Activated CD4-positive, alpha-beta memory T cell treated with anti-CD3 and anti-CD28 coated beads for 36 hours (primary cell): ENCODE measurements around the gene AS3MT. TPM values are rescaled to one million over a fixed set of nuclear protein-coding genes. Genes with fewer than 3 reads are reported as not detected.
A peak's percentile ranks its signal among the peaks of the same experiment; 100 is the strongest.
"Not testable (repeated sequence)": the region's sequence is repeated elsewhere in the genome, so short reads cannot be mapped to it uniquely, and the experiment has no call there.

Experiments
- CTCF ChIA-PET: fragments of 350-600 bp; sonication (Branson Sonifier 250); formaldehyde crosslinking; loops from one replicate; lab custom pipeline; 2021; ENCODE audit warnings: antibody characterized with exemption, inconsistent platforms; lab: Charles Lee
- POLR2A ChIA-PET: fragments of 350-600 bp; sonication (Branson Sonifier 250); formaldehyde crosslinking; loops from one replicate; lab custom pipeline; 2021; ENCODE audit warnings: antibody characterized with exemption; lab: Charles Lee
- DNase-seq: peaks from one replicate; pipeline ENCODE4 v3.0.0-alpha.2; 2020
- H3K27ac Mint-ChIP-seq: one replicate; pipeline ENCODE4 v1.8.0; 2021; ENCODE audit warnings: mixed read lengths
- H3K27me3 Mint-ChIP-seq: one replicate; pipeline ENCODE4 v1.8.0; 2021; ENCODE audit warnings: mixed read lengths
- H3K36me3 Mint-ChIP-seq: one replicate; pipeline ENCODE4 v1.8.0; 2021; ENCODE audit warnings: mixed read lengths
- H3K4me1 Mint-ChIP-seq: one replicate; pipeline ENCODE4 v1.8.0; 2021; ENCODE audit warnings: low read depth, mixed read lengths
- H3K4me3 Mint-ChIP-seq: one replicate; pipeline ENCODE4 v1.8.0; 2021; ENCODE audit warnings: mild to moderate bottlenecking, mixed read lengths
- H3K9me3 Mint-ChIP-seq: one replicate; pipeline ENCODE4 v1.8.0; 2021; ENCODE audit warnings: mixed read lengths
- intact Hi-C: fragments of 100-400 bp; cut with micrococcal nuclease; formaldehyde crosslinking; loops from one replicate; pipeline ENCODE4 v1.15.1; 2023
- total RNA-seq, 2 experiments: library from RNA; stranded (reverse); gene quantifications; one replicate each; pipeline ENCODE4 v1.2.3, GENCODE V29; 2021

AS3MT gene
- total RNA-seq, 2 experiments from 2014 or later, result 0.59 to 0.85 TPM

- Mint-ChIP-seq H3K9me3 (peaks cover 12% of the 10 kb centered on the region), H3K4me3 (no peak within 1 kb of the TSS), H3K4me1 (peaks cover 3% of the 10 kb centered on the region), H3K27ac (no peak within 1 kb of the TSS), H3K27me3 (peaks cover 3% of the 10 kb centered on the region), H3K36me3 (no peaks in the 10 kb centered on the region)
- DNase-seq, result no peak
- intact Hi-C loops, result no loop called here
- POLR2A ChIA-PET, result no interaction called here
- CTCF ChIA-PET, result interaction anchor here (1.1 to 9.1 kb wide), 5 partner anchors 65 to 497 kb away, joined by 5 to 59 read pairs (median 13); no protein-coding TSS in a partner anchor
Observed at GRCh38 chr10:102837230-102837721, 32.0 kb upstream of the AS3MT start, which contains the start of gene CYP17A1. CYP17A1 (minus strand) TSS chr10:102837413; CDS start chr10:102837361, 52 bp downstream.

GRCh38 chr10:102838276-102838927 lies 30.9 kb upstream of the AS3MT start:
- intact Hi-C loops, POLR2A ChIA-PET: not testable (repeated sequence)
- CTCF ChIA-PET, result interaction anchor here (3.8 kb wide), 1 partner anchor 406 kb away, joined by 26 read pairs; no protein-coding TSS in a partner anchor

GRCh38 chr10:102841827-102842345 lies 27.4 kb upstream of the AS3MT start:
- Mint-ChIP-seq H3K36me3 (no peaks in the 10 kb centered on the region), H3K27ac (no peak overlapping the region), H3K4me3 (no peak overlapping the region), H3K27me3 (no peaks in the 10 kb centered on the region), H3K9me3 (peaks cover 12% of the 10 kb centered on the region), H3K4me1 (no peaks in the 10 kb centered on the region)
- ChIA-PET POLR2A (no interaction called here), CTCF (no interaction called here)
- intact Hi-C loops, result no loop called here
- DNase-seq, result no peak

More at GRCh38 chr10:102838276-102838927, 30.9 kb upstream of the AS3MT start:
- peaks cover 12% of the 10 kb centered on the region for H3K9me3 Mint-ChIP-seq
- H3K4me3 Mint-ChIP-seq, H3K4me1 Mint-ChIP-seq, DNase-seq, H3K27me3 Mint-ChIP-seq, H3K36me3 Mint-ChIP-seq, H3K27ac Mint-ChIP-seq: not testable (repeated sequence)

GRCh38 chr10:102843139-102843538 lies 26.1 kb upstream of the AS3MT start:
- H3K9me3 Mint-ChIP-seq, H3K27me3 Mint-ChIP-seq, H3K27ac Mint-ChIP-seq, H3K36me3 Mint-ChIP-seq, POLR2A ChIA-PET, intact Hi-C loops, H3K4me3 Mint-ChIP-seq, DNase-seq, H3K4me1 Mint-ChIP-seq: not testable (repeated sequence)
- CTCF ChIA-PET, result interaction anchor here (1.0 kb wide), 1 partner anchor 9 kb away, joined by 3 read pairs; no protein-coding TSS in a partner anchor

GRCh38 chr10:102844190-102844776 lies 25.0 kb upstream of the AS3MT start:
- H3K36me3 Mint-ChIP-seq, H3K27ac Mint-ChIP-seq, H3K9me3 Mint-ChIP-seq, intact Hi-C loops, CTCF ChIA-PET, H3K4me1 Mint-ChIP-seq, POLR2A ChIA-PET, H3K4me3 Mint-ChIP-seq, H3K27me3 Mint-ChIP-seq, DNase-seq: not testable (repeated sequence)

- ChIA-PET CTCF (no interaction called here), POLR2A (no interaction called here)
- H3K9me3 Mint-ChIP-seq, result no peaks in the 10 kb centered on the region
- H3K4me3 Mint-ChIP-seq, result no peak overlapping the region
- no peak for DNase-seq
- H3K27me3 Mint-ChIP-seq, result no peaks in the 10 kb centered on the region
- H3K36me3 Mint-ChIP-seq, result no peaks in the 10 kb centered on the region
- H3K27ac Mint-ChIP-seq, result no peak overlapping the region
- intact Hi-C loops, result no loop called here
- no peaks in the 10 kb centered on the region for H3K4me1 Mint-ChIP-seq
Observed at GRCh38 chr10:102845352-102845902, 23.8 kb upstream of the AS3MT start.

- no peak overlapping the region for H3K27ac Mint-ChIP-seq
- H3K36me3 Mint-ChIP-seq, result no peaks in the 10 kb centered on the region
- ChIA-PET CTCF (interaction anchor here (1.0 to 1.3 kb wide), 2 partner anchors 15 to 394 kb away, joined by 3 to 4 read pairs; no protein-coding TSS in a partner anchor), POLR2A (interaction anchor here (1.1 kb wide), 1 partner anchor 68 kb away, joined by 5 read pairs; the partner anchor contains the start of gene CNNM2)
- intact Hi-C loops, result no loop called here
- H3K4me1 Mint-ChIP-seq, result peaks cover 5% of the 10 kb centered on the region
- H3K27me3 Mint-ChIP-seq, result no peaks in the 10 kb centered on the region
- DNase-seq, result no peak
- no peak overlapping the region for H3K4me3 Mint-ChIP-seq
- no peaks in the 10 kb centered on the region for H3K9me3 Mint-ChIP-seq
Observed at GRCh38 chr10:102850025-102850518, 19.2 kb upstream of the AS3MT start.

GRCh38 chr10:102853237-102853636 lies 16.0 kb upstream of the AS3MT start:
- H3K27me3 Mint-ChIP-seq, H3K36me3 Mint-ChIP-seq, H3K9me3 Mint-ChIP-seq, H3K4me3 Mint-ChIP-seq, DNase-seq, CTCF ChIA-PET, POLR2A ChIA-PET, intact Hi-C loops, H3K27ac Mint-ChIP-seq: not testable (repeated sequence)
- H3K4me1 Mint-ChIP-seq, result peaks cover 14% of the 10 kb centered on the region

GRCh38 chr10:102855731-102856436 lies 13.4 kb upstream of the AS3MT start:
- H3K36me3 Mint-ChIP-seq, H3K27me3 Mint-ChIP-seq, H3K9me3 Mint-ChIP-seq, intact Hi-C loops, POLR2A ChIA-PET, H3K27ac Mint-ChIP-seq, DNase-seq: not testable (repeated sequence)
- peak overlapping the region; percentile 41 for H3K4me3 Mint-ChIP-seq
- peaks cover 14% of the 10 kb centered on the region for H3K4me1 Mint-ChIP-seq
- CTCF ChIA-PET, result interaction anchor here (1.6 kb wide), 1 partner anchor 61 kb away, joined by 4 read pairs; no protein-coding TSS in a partner anchor

GRCh38 chr10:102856758-102857424 lies 12.4 kb upstream of the AS3MT start:
- no peak overlapping the region for H3K4me3 Mint-ChIP-seq
- H3K9me3 Mint-ChIP-seq, result no peaks in the 10 kb centered on the region
- H3K27ac Mint-ChIP-seq, result no peak overlapping the region
- ChIA-PET CTCF (interaction anchor here (1.6 kb wide), 1 partner anchor 60 kb away, joined by 4 read pairs; no protein-coding TSS in a partner anchor), POLR2A (no interaction called here)
- H3K27me3 Mint-ChIP-seq, result no peaks in the 10 kb centered on the region
- H3K4me1 Mint-ChIP-seq, result peaks cover 14% of the 10 kb centered on the region
- DNase-seq, result no peak
- intact Hi-C loops, result no loop called here
- peaks cover 4% of the 10 kb centered on the region for H3K36me3 Mint-ChIP-seq

- intact Hi-C loops, result no loop called here
- no peak overlapping the region for H3K4me3 Mint-ChIP-seq
- H3K9me3 Mint-ChIP-seq, result no peaks in the 10 kb centered on the region
- no peak for DNase-seq
- H3K36me3 Mint-ChIP-seq, result peaks cover 13% of the 10 kb centered on the region
- peaks cover 9% of the 10 kb centered on the region for H3K4me1 Mint-ChIP-seq
- POLR2A ChIA-PET, result no interaction called here
- CTCF ChIA-PET, result no interaction called here
- no peak overlapping the region for H3K27ac Mint-ChIP-seq
- H3K27me3 Mint-ChIP-seq, result no peaks in the 10 kb centered on the region
Observed at GRCh38 chr10:102859911-102860310, 9.4 kb upstream of the AS3MT start.
